Measurements from ENCODE around the gene POPDC2. TPM values are rescaled to one million over a fixed set of nuclear protein-coding genes. Genes with fewer than 3 reads are reported as not detected.
"Not testable (repeated sequence)": the region's sequence is repeated elsewhere in the genome, so short reads cannot be mapped to it uniquely, and the experiment has no call there.

Gene POPDC2
- 4.9 TPM for total RNA-seq

DNA sequence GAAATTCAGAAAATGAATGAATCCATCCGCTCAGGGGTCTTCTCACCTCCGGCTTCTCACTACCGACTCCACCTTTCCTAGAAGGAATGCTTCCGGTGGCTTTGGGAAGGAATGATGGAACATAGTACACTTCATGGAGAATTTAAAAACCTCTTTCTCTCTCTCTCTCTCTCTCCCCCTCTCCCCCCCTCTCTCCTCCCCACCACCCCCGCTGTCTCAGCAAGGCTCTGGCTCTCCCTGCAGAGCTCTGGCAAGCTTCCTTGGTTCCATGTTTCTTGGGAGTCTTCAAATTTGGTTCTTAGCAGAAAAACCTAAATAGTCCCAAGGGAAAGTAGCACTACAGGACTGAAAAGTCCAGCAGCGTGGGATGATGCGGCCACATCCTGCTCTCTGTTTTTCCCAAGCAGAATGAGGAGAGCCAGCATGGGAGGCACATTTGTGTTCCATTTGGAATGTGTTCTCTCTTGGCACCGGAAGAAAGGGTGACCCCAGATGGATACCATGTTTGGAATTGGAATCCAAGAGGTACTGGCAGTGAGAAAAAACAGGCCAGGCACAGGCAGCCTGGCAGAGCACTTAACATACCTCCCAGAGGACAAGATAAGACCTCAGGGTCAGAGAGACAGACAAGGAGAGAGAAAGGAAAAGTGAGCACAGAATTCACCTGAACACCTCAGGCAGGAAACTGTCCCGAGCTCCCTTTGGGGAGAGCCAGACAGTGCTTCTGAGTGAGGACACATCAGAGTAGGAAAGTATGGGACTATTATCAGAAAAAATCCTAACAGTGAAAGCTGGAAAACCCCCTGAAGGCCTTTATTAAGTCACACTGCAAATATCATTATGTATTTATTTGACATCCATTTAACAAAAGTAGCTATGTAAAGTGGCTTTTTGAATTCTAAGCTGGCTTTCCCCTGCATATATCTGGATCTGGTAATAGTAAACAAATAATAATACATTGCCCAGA is at the start of gene POPDC2:
Gene POPDC2 (minus strand): TSS at position 116 of the 967 bp plus-strand sequence. CDS start 166 bp downstream, outside the sequence.
- ATAC-seq = no peak
- intact Hi-C loops (cut with DNase I) = no loop called here
- DNase-seq (ENCODE audit: low spot score) = no peak

DNA sequence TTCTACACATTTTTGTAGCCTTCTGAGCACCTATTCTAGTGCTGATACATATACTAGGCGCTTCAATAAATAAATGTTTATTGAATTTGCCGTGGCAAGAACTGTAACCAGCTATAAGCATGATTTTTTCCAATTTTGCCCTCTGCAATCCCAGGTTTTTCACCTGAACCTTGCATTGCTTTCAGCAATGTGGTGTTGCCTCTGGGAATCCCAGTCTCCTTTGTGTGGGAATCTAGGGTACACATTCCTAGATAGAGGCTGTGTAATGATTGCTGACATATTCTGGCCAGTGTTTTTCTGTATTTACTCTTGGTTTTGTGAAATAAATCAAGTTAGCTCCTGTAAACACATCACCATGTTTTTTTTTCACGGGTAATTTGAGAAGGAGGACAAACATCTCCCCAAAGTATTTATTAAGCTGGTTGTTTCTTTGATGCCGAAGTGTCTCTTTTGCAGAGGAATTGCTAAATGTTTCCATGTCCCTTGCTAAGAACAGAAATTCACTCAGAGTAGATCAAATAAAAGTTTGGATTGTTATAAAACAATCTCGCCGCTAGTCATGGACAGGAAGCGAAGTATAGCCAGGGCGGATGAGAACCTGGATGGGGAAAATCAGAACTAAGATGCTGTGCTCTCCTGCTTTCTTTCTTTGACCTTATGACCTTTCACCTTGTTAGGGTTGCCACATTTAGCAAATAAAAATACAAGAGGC is 43.6 kb upstream of the POPDC2 start:
- intact Hi-C loops (cut with DNase I) = no loop called here

DNA sequence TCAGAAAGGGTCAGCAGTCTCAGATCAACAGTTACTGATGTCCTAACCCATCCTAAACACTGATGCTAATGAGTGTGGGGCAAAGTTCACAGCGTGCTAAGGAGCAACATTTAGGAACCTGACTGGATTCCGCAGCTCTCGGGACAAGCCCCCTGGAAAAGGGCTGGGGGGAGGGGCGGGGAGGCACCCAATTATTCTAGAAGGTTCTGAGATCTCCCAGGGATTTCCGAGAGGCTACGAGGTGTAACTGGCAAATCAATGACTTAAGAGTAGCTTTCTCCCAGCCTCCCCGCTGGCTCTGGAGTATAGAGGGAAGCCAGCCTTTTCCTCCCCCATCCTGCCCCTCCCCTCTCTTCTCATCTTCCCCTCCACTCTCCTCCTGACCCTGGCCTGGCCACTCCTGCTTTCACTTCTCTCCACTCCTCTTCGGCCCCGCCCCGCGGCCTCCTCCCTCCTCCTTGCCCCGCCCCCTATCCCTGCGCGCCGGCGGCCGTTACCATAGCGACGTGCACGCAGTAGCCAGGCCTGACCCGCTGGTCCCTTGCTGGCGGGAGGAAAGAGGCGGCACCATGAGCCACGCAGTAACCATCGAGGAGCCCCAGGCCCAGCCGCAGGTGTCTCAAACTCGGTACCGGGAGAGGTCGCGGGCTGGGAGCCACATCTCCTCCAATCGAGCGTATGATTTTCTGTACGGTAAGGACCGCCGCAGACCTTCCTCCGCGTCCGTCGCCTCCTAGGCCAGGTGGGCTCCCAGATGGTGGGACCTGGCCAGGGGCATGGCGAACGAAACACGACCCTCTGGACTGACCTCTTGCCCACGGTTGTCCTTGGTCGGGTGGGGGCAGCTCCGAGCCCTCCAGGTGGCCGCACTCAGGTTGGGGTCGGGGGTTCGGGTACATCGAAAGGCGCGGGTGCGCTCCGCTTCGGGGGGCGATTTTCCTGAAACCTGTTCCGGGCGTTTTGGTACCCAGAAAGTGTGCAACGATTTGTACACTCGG is 42.4 kb upstream of the POPDC2 start, which contains the start of gene CFAP91:
Gene CFAP91 (plus strand): TSS at position 493 of the 998 bp plus-strand sequence. CDS start 77 bp downstream, at position 570.
- ATAC-seq = peak; percentile 100
- DNase-seq (ENCODE audit: low spot score) = peak; percentile 99
- intact Hi-C loops (cut with DNase I) = no loop called here

More for the DNA sequence above, 43.6 kb upstream of the POPDC2 start:
- no peak for DNase-seq (ENCODE audit: low spot score)
- ATAC-seq = no peak

DNA sequence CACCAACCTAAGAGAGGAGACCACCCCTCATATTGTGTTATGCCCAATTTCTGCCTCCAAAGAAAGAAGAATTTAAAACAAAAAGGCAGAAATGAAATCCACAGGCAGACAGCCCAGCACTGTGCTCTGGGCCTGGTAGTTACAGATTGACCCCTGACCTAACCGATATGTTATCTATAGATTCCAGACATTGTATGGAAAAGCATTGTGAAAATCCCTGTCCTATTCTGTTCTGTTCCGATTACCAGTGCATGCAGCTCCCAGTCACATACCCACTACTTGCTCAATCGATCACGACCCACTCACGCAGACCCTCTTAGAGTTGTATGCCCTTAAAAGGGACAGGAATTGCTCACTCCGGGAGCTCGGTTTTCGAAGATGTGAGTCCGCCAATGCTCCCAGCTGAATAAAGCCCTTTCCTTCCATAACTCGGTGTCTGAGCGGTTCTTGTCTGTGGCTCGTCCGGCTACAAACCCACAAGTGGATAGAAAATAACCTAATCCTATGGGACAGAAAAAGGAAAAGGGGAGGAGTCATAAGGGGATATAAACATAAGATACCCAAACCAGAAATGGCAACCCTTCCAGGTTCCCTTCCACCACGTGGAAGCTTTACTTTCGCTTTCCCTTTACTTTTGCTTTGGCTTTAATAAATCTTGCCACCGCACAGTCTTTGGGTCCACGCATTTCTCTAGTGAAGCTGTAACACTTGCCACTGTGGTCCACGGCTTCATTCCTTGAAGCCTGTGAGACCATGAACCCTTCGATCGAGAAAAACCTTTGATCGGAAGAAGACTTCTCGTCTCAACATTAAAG is 40.7 kb upstream of the POPDC2 start:
- DNase-seq (ENCODE audit: low spot score) = no peak
- intact Hi-C loops (cut with DNase I) = no loop called here
- ATAC-seq = no peak

DNA sequence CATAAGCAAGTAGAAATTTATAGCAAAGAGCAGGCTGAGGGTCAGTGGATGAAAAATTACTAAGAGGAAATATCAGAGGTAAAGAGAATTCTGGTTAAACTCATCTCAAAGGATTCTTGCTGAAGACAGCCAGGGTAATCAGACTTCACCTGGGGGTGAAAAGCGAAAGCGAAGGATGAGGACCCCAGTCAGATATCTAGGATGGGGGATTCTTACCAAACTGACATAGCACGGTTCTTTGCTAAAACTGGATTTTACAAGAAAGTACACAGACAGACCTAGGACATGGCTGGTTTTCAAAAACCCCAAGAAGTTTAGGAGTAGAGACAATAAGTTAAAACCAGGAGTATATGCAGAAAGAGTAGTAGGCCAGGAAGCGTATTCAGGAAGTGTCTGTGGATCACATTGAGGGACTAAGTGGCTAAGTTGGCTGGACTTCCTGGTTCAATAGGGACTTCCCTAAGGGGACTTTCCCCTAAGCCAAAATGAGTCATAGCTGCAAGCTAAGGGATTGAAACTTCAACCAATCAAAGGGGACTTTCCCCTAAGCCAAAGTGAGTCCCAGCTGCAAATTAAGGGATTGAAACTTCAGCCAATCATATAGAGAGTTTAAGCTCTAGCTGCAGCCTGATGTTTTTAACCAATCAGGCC is 40.0 kb upstream of the POPDC2 start:
- DNase-seq (ENCODE audit: low spot score) = no peak
- no peak for ATAC-seq
- intact Hi-C loops (cut with DNase I) = no loop called here

- DNase-seq (ENCODE audit: low spot score) = no peak
- intact Hi-C loops (cut with DNase I) = no loop called here
Measured at GRCh38 chr3:119697394-119697793, 37.0 kb upstream of the POPDC2 start.

DNA sequence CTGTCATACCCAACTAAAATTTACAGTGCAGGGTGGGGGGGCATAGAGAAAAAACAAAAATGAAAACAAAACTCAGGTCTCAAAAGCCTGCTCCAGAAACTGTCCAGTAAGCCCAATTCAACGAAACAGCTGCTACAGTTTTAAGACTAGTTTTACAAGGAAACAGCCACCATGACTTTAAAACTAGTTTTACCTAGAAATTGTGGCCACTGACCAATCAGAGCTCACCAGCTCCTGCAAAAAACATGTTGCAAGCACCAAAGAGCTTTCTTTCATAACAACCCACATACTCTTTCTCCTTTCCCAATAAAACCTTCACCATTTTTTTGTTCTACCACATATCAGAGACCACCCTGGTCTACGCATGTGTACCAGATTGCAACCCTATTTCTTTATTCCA is 35.1 kb upstream of the POPDC2 start:
- ATAC-seq (no peak), DNase-seq (ENCODE audit: low spot score) (no peak)
- intact Hi-C loops (cut with DNase I) = no loop called here

More at GRCh38 chr3:119697394-119697793, 37.0 kb upstream of the POPDC2 start:
- ATAC-seq = no peak

GRCh38 chr3:119690043-119690656 is 29.8 kb upstream of the POPDC2 start:
- no peak for ATAC-seq
- no peak for DNase-seq (ENCODE audit: low spot score)
- intact Hi-C loops (cut with DNase I) = no loop called here

GRCh38 chr3:119683421-119683820 is 23.0 kb upstream of the POPDC2 start:
- DNase-seq (ENCODE audit: low spot score) (no peak), ATAC-seq (no peak)
- intact Hi-C loops (cut with DNase I) = no loop called here

- intact Hi-C loops (cut with DNase I) = no loop called here
- DNase-seq (ENCODE audit: low spot score) (no peak), ATAC-seq (no peak)
Measured at GRCh38 chr3:119681279-119681678, 20.9 kb upstream of the POPDC2 start.

GRCh38 chr3:119679874-119680273 is 19.5 kb upstream of the POPDC2 start:
- DNase-seq (ENCODE audit: low spot score) = no peak
- intact Hi-C loops (cut with DNase I) = no loop called here
- no peak for ATAC-seq

DNA sequence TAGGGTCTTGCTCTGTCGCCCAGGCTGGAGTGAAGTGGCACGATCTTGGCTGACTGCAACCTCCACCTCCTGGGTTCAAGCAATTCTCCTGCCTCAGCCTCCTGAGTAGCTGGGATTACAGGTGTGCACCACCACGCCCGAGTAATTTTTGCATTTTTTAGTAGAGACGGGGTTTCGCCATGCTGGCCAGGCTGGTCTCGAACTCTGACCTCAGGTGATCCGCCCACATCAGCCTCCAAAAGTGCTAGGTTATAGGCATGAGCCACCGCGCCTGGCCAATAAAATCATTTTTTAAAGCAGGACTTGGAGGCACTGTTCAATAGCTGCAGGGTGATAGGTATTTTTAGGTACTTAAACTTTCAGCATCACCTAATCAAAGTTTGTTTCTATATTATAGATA is 17.8 kb upstream of the POPDC2 start:
- ATAC-seq = not testable (repeated sequence)

GRCh38 chr3:119677641-119677934 is 17.2 kb upstream of the POPDC2 start:
- intact Hi-C loops (cut with DNase I) = no loop called here
- DNase-seq (ENCODE audit: low spot score) = no peak

More for the DNA sequence above, 17.8 kb upstream of the POPDC2 start:
- DNase-seq (ENCODE audit: low spot score); intact Hi-C loops (cut with DNase I): not testable (repeated sequence)

DNA sequence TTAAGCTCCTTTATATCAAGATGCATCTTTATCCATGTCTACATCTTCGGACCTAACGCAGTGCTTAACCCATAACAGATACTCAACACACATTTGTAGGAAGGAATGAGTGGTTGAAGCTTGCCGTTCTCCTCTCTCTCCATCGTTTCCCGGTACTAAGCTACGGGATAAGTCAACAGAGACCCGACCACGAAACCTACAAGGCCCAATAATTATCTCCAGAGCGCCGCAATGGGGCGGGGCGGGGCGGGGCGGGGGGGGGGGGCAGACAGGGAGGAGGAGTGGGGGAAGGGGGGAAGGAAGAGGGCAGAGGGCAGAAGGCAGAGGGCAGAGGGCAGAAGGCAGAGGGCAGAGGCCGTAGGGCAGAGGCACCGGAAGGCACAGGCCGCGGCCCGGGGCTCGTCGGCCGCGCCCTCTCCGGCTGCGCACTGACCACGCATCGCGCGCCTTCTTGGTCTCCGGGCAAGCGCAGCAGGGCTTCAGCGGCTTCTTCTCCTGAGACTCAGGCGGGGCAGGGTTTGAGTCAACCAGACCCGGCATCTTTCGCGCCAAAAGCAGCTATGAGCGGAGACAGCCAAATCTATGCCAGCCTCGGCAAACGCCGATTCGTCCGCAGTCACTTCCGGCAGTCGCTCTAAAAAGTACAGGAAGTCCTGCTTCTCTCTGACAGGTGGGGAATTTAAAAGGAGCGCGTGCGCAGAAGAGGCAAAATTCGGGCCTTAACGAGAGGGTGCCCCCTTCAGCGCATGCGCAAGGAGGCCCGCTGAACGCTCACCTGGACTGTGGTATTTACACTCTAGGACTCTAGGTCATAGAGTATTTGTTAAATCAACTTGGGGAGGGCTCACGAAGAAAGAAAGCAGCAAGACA is 16.6 kb upstream of the POPDC2 start, which contains the start of gene COX17:
Gene COX17 (minus strand): TSS at position 636 of the 870 bp plus-strand sequence. CDS start 96 bp downstream, at position 540.
- intact Hi-C loops (cut with DNase I) = no loop called here
- peak; percentile 95 for DNase-seq (ENCODE audit: low spot score)
- ATAC-seq = peak; percentile 98

More at GRCh38 chr3:119677641-119677934, 17.2 kb upstream of the POPDC2 start:
- ATAC-seq = no peak

GRCh38 chr3:119676020-119676419 is 15.6 kb upstream of the POPDC2 start:
- ATAC-seq (no peak), DNase-seq (ENCODE audit: low spot score) (no peak)
- intact Hi-C loops (cut with DNase I) = no loop called here

Data from sciatic nerve (tissue), 2 donors.